GM19452 (cell line): ENCODE results near the gene DSE.

Source experiments
- ATAC-seq: cut with Tn5 transposase; IDR thresholded peaks from one replicate; pipeline ENCODE4 v1.9.1; 2021; ENCODE audit not compliant: unreplicated experiment

The DSE gene

GRCh38 chr6:116409756-116410155, 39.0 kb downstream of the DSE start:
- peak; percentile 76 for ATAC-seq

- no peak for ATAC-seq
Measured at GRCh38 chr6:116411284-116411623, 40.5 kb downstream of the DSE start.

- no peak for ATAC-seq
Measured at GRCh38 chr6:116412270-116412669, 41.5 kb downstream of the DSE start.

- ATAC-seq = no peak
Measured at GRCh38 chr6:116413357-116413756, 42.6 kb downstream of the DSE start.

DNA sequence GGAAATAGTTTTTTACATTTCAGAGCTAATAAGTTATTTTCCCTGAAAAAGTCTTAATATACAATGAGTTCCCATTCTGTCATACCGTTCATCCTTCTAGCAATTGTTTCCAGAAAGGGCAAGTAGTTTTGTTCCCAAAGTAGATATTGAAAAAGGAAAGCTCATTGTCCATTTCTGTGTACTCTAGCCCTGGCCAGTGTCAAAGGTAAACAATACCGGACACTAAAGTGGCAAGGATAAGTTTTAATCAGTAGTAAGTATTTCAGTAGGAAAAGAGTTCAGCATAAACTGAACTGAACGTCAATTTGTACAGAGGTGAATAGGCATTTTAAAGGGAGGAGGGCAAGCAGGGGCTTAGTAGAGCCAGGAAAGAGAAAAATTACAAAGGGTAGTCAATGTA, 46.9 kb downstream of the DSE start:
- no peak for ATAC-seq

- no peak for ATAC-seq
Measured at GRCh38 chr6:116419069-116419786, 48.5 kb downstream of the DSE start.

GRCh38 chr6:116420341-116420740, 49.6 kb downstream of the DSE start:
- ATAC-seq = no peak

GRCh38 chr6:116422238-116422637, 51.5 kb downstream of the DSE start:
- no peak for ATAC-seq

DNA sequence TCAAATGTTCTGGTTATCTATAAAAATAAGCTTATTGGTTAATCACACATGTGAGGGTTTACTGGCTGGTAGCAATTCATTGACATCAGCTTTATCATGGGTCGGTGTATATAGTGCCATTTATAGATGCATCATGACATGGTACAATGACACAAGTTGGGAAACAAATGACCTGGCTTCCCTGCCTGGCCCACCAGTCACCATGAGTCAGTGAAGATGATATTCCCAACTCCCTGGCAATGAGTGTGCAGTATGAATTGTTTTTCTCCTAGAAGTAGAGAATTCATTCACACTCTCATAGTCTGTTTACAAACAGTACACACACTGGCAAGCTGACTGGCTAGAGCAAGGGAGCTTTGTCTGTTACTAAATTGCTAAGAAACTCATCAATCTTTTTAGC, 53.3 kb downstream of the DSE start:
- ATAC-seq = no peak

DNA sequence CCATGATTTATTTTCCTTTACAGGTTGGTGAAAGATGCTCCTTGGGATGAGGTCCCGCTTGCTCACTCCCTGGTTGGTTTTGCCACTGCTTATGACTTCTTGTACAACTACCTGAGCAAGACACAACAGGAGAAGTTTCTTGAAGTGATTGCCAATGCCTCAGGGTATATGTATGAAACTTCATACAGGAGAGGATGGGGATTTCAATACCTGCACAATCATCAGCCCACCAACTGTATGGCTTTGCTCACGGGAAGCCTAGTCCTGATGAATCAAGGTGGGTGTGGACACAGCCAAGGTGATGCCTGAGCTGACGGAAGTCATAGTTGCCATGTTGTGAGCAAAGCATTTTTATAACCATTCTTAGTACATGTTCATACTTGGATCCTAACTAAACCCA, 55.8 kb downstream of the DSE start:
- ATAC-seq = no peak

DNA sequence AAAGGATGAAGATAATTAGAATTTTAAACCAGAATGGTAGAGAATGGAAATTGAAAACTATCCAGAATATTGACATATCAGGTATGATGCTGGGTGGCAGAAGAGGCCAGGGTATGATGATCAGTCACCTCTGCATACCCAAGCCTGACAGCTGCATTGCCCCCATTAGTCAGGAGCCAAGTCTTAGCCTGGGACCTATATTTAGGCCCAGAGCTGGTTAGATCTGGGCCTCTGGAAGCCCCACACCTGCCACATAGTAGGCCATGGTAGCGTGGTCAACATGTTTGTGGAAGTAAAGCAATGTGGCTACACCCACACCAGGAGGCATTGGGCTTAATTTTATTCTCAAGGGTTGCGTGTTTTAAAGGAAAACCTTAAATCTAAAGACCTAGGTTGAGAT, 58.4 kb downstream of the DSE start:
- ATAC-seq = no peak

GRCh38 chr6:116430860-116431259, 60.1 kb downstream of the DSE start:
- ATAC-seq = no peak

- ATAC-seq = no peak
Measured at GRCh38 chr6:116431964-116432595, 61.3 kb downstream of the DSE start.

GRCh38 chr6:116433206-116433712, 62.5 kb downstream of the DSE start:
- ATAC-seq = no peak

- peak; percentile 61 for ATAC-seq
Measured at GRCh38 chr6:116434056-116434725, 63.4 kb downstream of the DSE start.

GRCh38 chr6:116436586-116436985, 65.8 kb downstream of the DSE start:
- ATAC-seq = no peak

DNA sequence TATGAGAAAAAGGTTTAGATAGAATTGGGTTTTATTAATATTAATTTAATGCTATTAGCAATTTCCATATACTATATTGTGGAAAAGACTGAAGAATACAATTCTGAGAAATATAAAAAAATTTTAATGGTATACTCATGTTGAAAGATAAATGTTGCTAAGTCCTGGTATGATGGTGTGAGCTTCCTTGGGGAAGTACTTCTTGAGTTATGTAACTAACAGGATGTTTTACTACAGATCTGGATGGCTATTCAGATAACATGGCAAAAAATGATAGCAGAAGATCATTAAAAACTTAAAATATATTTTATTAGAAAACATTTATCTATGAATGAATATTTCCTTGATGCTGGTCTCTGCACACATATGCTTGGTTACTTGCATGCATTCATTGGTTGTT, 66.9 kb downstream of the DSE start:
- ATAC-seq = no peak

DNA sequence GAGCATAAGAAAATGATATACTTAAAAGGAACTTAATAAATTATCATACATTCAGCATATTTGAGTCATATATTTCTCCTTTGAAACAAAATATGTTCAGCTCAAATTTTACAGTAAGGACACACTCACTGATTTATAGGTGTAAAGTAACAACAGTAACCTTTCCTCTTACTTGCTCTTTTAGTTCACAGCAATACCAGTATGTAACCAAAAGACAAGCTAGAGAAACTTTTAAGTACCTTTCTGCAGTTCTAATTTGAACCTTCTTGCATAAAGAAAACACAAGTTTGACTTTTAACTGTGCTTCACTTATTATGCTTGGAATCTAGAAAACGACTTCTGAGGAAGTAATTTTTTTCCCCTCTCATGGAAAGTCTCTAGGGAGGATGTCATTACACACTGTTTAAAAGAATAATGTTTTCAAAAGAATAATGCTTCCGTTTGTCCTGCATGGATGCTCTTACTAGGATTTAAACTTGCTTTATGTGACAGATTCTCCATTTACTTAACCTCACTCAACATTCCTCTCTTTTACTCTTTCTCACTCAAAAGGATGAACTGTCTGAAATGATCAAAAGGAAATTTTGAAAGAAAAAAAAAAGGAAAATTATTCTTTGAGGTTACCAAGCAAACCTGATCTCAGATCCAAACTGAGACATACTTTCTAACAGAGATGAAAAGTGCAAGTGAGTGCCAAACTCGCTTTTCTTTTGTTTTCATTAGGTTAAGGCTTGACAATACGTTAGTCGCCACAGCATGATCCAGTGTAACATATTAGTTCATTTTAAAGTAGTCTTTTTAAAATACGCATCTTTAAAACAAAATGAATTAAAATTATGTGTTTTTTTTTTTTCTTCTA, 68.1 kb downstream of the DSE start:
- no peak for ATAC-seq

DNA sequence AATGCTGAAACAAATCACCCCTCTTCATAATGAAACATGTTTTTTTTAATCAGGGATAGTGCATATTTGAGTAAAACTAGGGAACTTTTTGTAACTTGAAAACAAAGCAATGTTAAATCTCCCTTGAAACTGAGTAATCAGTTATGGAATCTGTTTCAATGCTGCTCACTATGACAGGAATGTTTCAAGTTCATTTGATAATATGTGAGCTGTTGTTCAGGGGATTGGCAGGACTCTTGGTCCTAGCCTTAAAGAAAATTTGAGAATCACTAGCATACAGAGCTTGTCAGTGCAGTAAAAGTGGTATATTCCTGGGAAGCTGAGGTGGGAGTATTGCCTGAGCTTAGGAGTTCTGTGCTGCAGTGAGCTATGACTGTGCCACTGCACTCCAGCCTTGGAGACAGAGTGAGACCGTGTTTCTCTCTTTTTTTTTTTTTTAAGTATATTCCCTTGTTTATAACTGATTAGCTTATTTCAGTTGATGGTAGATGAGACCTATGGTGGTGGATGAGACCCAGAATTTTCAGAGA, 68.8 kb downstream of the DSE start:
- ATAC-seq = no peak

- ATAC-seq = no peak
Measured at GRCh38 chr6:116443105-116443504, 72.4 kb downstream of the DSE start.

DNA sequence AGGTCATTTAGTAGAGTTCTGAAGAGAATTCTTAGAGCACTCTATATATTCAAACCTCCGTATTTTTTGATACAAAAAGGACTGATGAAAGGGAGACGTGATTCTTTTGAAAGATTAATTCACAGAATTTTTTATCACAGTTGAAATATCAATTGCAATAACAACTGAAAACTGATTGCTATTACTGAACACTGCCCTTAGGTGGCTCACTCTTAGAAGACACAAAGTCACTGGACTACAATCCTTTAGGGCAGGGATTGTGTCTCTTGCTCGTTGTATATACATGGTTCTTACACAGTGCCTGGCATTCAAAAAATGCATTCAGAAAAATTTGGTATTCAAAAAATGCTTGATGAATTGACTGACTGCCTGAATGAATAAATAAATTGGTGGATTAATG, 73.3 kb downstream of the DSE start:
- ATAC-seq = peak; percentile 53
